GM18508 (cell line): ENCODE results near the gene PTPRCAP.
"Not testable (repeated sequence)": the region's sequence is repeated elsewhere in the genome, so short reads cannot be mapped to it uniquely, and the experiment has no call there.

Source experiments
- ATAC-seq: cut with Tn5 transposase; IDR thresholded peaks from one replicate; pipeline ENCODE4 v1.9.1; 2021; ENCODE audit warnings: moderate number of reproducible peaks; ENCODE audit not compliant: insufficient read depth, unreplicated experiment

PTPRCAP gene

DNA sequence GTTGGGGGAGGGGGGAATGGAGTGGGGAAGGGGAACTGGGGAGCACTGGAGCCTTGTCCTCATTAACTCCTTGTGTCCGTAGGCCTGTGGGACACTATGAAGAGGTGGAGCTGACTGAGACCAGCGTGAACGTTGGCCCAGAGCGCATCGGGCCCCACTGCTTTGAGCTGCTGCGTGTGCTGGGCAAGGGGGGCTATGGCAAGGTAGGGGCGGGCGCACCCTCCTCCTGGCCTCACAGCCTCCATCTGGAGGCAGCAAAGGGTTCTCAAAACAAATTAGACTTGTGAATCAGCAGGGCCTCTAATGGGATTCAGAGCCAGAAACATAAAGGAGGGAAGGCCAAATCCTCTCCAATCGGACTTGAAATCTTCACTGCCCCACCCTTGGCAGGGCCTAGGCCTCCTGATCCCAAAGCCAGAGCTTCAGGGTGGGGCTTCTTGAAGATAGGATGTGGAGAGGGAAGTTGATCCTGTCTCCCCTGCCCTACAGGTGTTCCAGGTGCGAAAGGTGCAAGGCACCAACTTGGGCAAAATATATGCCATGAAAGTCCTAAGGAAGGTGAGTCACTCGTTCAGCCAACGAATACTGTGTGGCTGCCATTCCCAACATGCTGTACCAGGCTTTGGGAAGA is 8.3 kb downstream of the PTPRCAP start:
- no peak for ATAC-seq

- no peak for ATAC-seq
Measured at GRCh38 chr11:67428052-67429001, 9.2 kb downstream of the PTPRCAP start, which contains the start of gene RPS6KB2. Gene RPS6KB2, plus strand, starts transcription at chr11:67428494. Its CDS starts 52 bp downstream, at chr11:67428546.

- not testable (repeated sequence) for ATAC-seq
Measured at GRCh38 chr11:67427364-67427859, 10.1 kb downstream of the PTPRCAP start.

DNA sequence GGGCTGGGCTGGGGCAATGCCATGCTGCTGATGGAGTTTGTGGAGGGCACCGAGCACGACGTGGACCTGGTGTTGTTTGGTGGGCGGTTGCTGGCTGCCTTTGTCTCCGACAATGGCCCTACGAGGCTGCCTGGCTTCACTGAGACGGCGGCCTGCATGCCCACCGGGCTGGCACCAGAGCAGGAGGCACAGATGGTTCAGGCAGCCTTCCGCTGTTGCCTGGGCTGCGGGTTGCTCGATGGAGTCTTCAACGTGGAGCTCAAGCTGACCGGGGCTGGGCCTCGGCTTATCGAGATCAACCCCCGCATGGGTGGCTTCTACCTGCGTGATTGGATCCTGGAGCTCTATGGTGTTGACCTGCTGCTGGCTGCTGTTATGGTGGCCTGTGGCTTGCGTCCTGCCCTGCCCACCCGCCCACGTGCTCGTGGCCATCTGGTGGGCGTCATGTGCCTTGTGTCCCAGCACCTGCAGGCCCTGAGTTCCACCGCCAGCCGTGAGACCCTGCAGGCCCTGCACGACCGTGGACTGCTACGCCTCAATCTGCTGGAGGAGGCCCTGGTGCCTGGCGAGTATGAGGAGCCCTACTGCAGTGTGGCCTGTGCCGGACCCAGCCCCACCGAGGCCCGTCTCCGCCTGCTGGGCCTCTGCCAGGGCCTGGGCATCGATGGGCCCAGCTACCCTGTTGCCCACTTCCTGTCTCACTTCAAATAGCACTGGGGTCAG is 13.4 kb downstream of the PTPRCAP start:
- no peak for ATAC-seq

DNA sequence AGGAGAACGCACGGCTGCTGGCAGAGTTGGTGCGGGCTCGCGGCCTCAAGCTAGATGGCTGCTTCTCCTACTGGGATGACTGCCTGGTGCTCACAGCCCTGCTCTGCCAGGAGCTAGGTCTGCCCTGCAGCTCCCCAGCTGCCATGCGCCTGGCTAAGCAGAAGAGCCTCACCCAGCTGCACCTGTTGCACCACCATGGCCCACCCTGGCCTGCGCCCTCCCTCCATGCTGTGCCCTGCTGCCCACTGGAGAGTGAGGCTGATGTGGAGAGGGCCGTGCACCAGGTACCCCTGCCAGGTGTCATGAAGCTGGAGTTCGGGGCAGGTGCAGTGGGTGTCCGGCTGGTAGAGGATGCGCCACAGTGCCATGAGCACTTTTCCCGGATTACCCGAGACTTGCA is 14.0 kb downstream of the PTPRCAP start:
- no peak for ATAC-seq

GRCh38 chr11:67422891-67423290 is 14.6 kb downstream of the PTPRCAP start:
- no peak for ATAC-seq

- no peak for ATAC-seq
Measured at GRCh38 chr11:67421430-67422031, 16.0 kb downstream of the PTPRCAP start.

- ATAC-seq = no peak
Measured at GRCh38 chr11:67420646-67421429, 16.6 kb downstream of the PTPRCAP start.

GRCh38 chr11:67420147-67420645 is 17.3 kb downstream of the PTPRCAP start:
- no peak for ATAC-seq

GRCh38 chr11:67419325-67420049 is 18.0 kb downstream of the PTPRCAP start:
- ATAC-seq = no peak

- no peak for ATAC-seq
Measured at GRCh38 chr11:67418476-67419281, 18.8 kb downstream of the PTPRCAP start.

GRCh38 chr11:67417425-67417824 is 20.1 kb downstream of the PTPRCAP start:
- no peak for ATAC-seq

DNA sequence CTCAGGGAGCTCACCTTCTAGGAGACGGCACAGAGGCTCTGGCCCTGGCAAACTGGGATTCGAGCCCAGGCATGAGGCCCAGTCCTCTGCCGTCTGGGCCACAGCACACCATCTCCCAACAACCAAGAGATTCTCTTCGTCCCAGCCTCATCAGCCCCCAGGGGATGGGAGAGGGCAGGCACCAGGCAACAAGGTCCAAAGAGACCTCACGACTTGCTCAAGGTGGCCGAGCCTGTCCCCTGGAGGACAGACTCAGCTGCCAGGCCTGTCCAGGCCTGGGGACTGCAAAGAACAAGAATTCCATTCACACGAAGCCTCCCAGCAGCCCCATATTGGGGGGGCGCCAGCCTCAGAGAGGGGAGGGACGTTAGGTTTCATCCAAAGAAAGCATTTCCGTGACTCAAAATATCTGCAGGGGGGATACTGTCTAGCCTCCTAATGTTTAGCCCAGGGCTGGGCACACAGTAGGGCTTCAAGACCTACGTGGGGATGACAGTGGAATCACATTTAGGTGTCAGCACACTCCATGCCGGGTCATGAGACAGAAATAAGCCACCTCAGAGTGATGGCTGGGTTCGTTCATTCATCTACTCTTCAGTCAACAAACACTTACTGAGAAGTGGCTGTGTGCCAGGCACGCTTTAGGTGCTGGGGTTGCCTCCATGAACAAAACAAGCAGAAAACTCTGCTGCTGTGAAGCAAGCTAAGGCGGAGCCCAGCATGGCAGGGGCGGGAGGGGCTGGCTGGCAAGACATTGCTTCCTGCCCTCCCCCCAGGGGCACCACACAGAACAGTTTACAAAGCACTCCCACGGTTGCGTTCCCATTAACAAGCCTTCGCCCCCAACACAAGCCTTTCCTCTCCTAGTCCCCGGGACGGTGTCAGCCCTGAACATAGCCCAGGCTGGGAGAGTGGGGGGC is 20.8 kb downstream of the PTPRCAP start:
- ATAC-seq = no peak

DNA sequence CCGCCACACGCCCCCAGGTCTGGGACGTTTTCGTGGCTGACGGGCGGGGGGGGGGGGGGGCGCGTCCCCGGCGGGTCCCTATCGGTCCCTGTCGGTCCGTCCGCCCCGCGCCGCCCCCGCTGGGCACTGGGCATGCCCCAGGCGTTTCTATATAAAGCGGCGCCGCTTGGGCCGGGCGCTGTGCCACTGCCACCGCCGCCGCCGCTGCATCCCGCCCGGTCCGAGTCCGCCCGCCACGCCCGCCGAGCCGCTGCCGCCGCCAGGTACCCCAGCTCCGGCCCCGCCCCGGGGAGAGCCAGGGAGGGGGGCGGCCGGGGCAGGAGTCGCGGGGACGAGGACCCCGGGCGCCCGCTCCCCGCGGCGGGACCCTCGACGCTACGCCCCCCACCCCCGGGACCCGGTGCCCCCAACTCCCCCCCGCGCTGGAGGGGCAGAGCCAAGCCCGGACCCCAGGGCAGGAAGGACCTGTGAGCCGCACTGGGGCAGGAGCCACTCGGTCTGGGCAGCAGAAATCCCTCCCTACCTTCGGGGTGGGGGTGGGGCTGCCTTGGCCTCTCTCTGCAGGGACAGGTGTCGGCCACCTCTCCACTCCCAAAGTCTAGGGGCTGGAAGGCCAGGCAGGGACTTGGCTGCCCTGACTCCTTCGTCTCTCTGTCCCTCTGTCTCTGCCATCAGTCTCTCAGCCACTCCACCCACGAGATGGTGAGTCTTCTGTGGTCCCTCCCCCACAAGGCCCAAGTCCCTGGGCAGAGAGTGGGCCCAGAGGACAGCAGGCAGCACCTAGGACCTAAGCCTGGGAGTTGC is 21.8 kb downstream of the PTPRCAP start, which contains the start of gene CARNS1:
Gene CARNS1 (plus strand): TSS at position 178 of the 804 bp plus-strand sequence. CDS start 522 bp downstream, at position 700.
- no peak for ATAC-seq

DNA sequence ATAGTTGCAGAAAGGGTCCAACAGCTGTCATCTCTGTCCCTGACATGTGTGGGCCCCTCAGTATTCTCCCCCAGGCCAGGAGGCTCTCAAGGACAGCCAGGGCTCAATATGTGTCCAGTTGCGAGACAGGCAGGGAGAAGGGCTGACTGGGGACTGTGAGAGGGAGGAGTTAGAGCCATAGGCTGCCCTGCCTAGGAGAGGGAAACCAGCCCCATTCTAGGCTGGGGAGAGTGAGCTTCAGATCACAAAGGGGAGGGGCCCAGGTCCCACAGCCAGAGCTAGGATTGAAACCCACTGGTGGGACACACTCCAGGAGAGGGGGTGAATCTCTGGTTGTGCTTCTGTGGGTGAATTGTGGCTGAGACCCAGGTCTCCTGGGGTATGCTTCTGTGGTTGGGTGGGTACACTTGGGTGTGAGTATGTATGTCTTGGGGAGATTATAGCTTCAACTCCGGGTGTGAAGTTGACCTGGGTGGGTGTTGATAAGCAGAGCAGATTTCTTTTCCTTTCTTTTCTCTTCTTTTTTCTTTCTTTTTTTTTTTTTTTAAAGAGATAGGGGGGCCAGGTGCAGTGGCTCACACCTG is 24.1 kb downstream of the PTPRCAP start:
- no peak for ATAC-seq
